Astrocyte (in vitro differentiated cells and primary cell): ENCODE measurements around the gene NFIA. TPM values are rescaled to one million over a fixed set of nuclear protein-coding genes. Genes with fewer than 3 reads are reported as not detected.

ENCODE experiments used
- DNase-seq: peaks from one replicate; pipeline ENCODE4 v3.0.0-alpha.2; 2010; ENCODE audit warnings: low read depth
- FAIRE-seq: peaks from 2 replicates; lab custom pipeline; 2011; peaks lifted over from hg19 to GRCh38; lab: Jason Lieb, UNC
- H2AFZ ChIP-seq: 2 replicates; pipeline ENCODE4 v1.6.0; 2012; ENCODE audit warnings: low read depth, low read length, inconsistent platforms
- H3K27ac ChIP-seq: 2 replicates; pipeline ENCODE4 v1.5.1; 2011; ENCODE audit warnings: low read depth, low read length, inconsistent platforms
- H3K27me3 ChIP-seq: 2 replicates; pipeline ENCODE4 v1.6.0; 2011; ENCODE audit warnings: low read length, inconsistent platforms; ENCODE audit not compliant: insufficient read depth
- H3K36me3 ChIP-seq: 2 replicates; pipeline ENCODE4 v1.5.1; 2011; ENCODE audit warnings: low read length, inconsistent platforms; ENCODE audit not compliant: insufficient read depth
- H3K4me1 ChIP-seq: 2 replicates; pipeline ENCODE4 v1.5.1; 2011; ENCODE audit warnings: low read length, inconsistent platforms; ENCODE audit not compliant: insufficient read depth
- H3K4me2 ChIP-seq: 2 replicates; pipeline ENCODE4 v1.6.0; 2012; ENCODE audit warnings: low read length, inconsistent platforms
- H3K4me3 ChIP-seq: 2 replicates; pipeline ENCODE4 v1.5.1; 2011; ENCODE audit warnings: low read depth, mild to moderate bottlenecking, low read length, inconsistent platforms; ENCODE audit not compliant: insufficient read depth
- H3K79me2 ChIP-seq: 2 replicates; pipeline ENCODE4 v1.6.0; 2012; ENCODE audit warnings: mild to moderate bottlenecking, low read length, inconsistent platforms; ENCODE audit not compliant: insufficient read depth
- H3K9ac ChIP-seq: 2 replicates; pipeline ENCODE4 v1.6.0; 2012; ENCODE audit warnings: mild to moderate bottlenecking, low read length, inconsistent platforms
- H3K9me3 ChIP-seq: 2 replicates; pipeline ENCODE4 v1.5.1; 2012; ENCODE audit warnings: low read depth, mild to moderate bottlenecking, low read length, inconsistent platforms; ENCODE audit not compliant: insufficient read depth
- H4K20me1 ChIP-seq: 2 replicates; pipeline ENCODE4 v1.6.0; 2012; ENCODE audit warnings: low read length, inconsistent platforms; ENCODE audit not compliant: insufficient read depth
- H3K27ac Mint-ChIP-seq: one replicate; pipeline ENCODE4 v1.8.0; 2021; ENCODE audit warnings: mild to moderate bottlenecking, mixed read lengths; ENCODE audit not compliant: unreplicated experiment
- H3K27me3 Mint-ChIP-seq: one replicate; pipeline ENCODE4 v1.8.0; 2021; ENCODE audit warnings: low read depth, mixed read lengths; ENCODE audit not compliant: unreplicated experiment
- H3K36me3 Mint-ChIP-seq: one replicate; pipeline ENCODE4 v1.8.0; 2021; ENCODE audit warnings: low read depth, mixed read lengths; ENCODE audit not compliant: unreplicated experiment
- H3K4me1 Mint-ChIP-seq: one replicate; pipeline ENCODE4 v1.8.0; 2021; ENCODE audit warnings: low read depth, mixed read lengths; ENCODE audit not compliant: unreplicated experiment
- H3K4me3 Mint-ChIP-seq: one replicate; pipeline ENCODE4 v1.8.0; 2021; ENCODE audit warnings: mild to moderate bottlenecking, moderate library complexity, mixed read lengths; ENCODE audit not compliant: unreplicated experiment
- H3K9me3 Mint-ChIP-seq: one replicate; pipeline ENCODE4 v1.8.0; 2021; ENCODE audit warnings: mild to moderate bottlenecking, mixed read lengths; ENCODE audit not compliant: unreplicated experiment
- EZH2 ChIP-seq: IDR thresholded peaks from 2 replicates; pipeline ENCODE4 v1.6.1; 2012; ENCODE audit warnings: mild to moderate bottlenecking, low read length, inconsistent platforms; ENCODE audit not compliant: insufficient read depth
- total RNA-seq: library from RNA; stranded (reverse); gene quantifications from 2 replicates; pipeline ENCODE4 v1.2.1, GENCODE V29; 2021
- TF ChIP-seq, protein P1 (sequence below): IDR thresholded peaks from 2 replicates; pipeline ENCODE4 v1.5.1; 2011; ENCODE audit warnings: low read depth, mild to moderate bottlenecking, inconsistent platforms, low read length, moderate library complexity; ENCODE audit not compliant: insufficient read depth

Gene NFIA
- total RNA-seq, 1 donor from 2014 or later: 4.6 TPM

- Mint-ChIP-seq H3K27ac (no peak overlapping the region), H3K4me1 (peaks cover 6% of the 10 kb centered on the region), H3K9me3 (no peaks in the 10 kb centered on the region), H3K4me3 (peak overlapping the region; percentile 69), H3K27me3 (peaks cover 63% of the 10 kb centered on the region), H3K36me3 (no peaks in the 10 kb centered on the region)
- no peak for FAIRE-seq
- no peaks in the 10 kb centered on the region for H3K79me2 ChIP-seq
- peaks cover 3% of the 10 kb centered on the region for H3K4me1 ChIP-seq
- TF ChIP-seq, protein P1, sequence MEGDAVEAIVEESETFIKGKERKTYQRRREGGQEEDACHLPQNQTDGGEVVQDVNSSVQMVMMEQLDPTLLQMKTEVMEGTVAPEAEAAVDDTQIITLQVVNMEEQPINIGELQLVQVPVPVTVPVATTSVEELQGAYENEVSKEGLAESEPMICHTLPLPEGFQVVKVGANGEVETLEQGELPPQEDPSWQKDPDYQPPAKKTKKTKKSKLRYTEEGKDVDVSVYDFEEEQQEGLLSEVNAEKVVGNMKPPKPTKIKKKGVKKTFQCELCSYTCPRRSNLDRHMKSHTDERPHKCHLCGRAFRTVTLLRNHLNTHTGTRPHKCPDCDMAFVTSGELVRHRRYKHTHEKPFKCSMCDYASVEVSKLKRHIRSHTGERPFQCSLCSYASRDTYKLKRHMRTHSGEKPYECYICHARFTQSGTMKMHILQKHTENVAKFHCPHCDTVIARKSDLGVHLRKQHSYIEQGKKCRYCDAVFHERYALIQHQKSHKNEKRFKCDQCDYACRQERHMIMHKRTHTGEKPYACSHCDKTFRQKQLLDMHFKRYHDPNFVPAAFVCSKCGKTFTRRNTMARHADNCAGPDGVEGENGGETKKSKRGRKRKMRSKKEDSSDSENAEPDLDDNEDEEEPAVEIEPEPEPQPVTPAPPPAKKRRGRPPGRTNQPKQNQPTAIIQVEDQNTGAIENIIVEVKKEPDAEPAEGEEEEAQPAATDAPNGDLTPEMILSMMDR: no peak
- TF ChIP-seq EZH2: no peak
- no peaks in the 10 kb centered on the region for H3K9me3 ChIP-seq
- no peak overlapping the region for H3K4me3 ChIP-seq
- H3K4me2 ChIP-seq: peak overlapping the region; percentile 54
- no peak overlapping the region for H3K9ac ChIP-seq
- no peak for DNase-seq
- H3K36me3 ChIP-seq: no peaks in the 10 kb centered on the region
- no peak overlapping the region for H3K27ac ChIP-seq
- peaks cover 7% of the 10 kb centered on the region for H4K20me1 ChIP-seq
- peak overlapping the region; percentile 53 for H2AFZ ChIP-seq
- peaks cover 57% of the 10 kb centered on the region for H3K27me3 ChIP-seq
Measured at GRCh38 chr1:61053226-61053711, 29.1 kb upstream of the NFIA start.

GRCh38 chr1:61053712-61054600, 28.4 kb upstream of the NFIA start:
- H3K27me3 ChIP-seq: peaks cover 57% of the 10 kb centered on the region
- H3K4me1 Mint-ChIP-seq: peaks cover 6% of the 10 kb centered on the region

More at GRCh38 chr1:61053712-61054600, 28.4 kb upstream of the NFIA start:
- Mint-ChIP-seq H3K27ac (no peak overlapping the region), H3K36me3 (no peaks in the 10 kb centered on the region), H3K27me3 (peaks cover 63% of the 10 kb centered on the region), H3K9me3 (no peaks in the 10 kb centered on the region), H3K4me3 (peak overlapping the region; percentile 69)
- no peak overlapping the region for H3K9ac ChIP-seq
- H3K36me3 ChIP-seq: no peaks in the 10 kb centered on the region
- peaks cover 7% of the 10 kb centered on the region for H4K20me1 ChIP-seq
- H3K79me2 ChIP-seq: no peaks in the 10 kb centered on the region
- TF ChIP-seq, protein P1: no peak
- TF ChIP-seq EZH2: peak; percentile 51
- no peak for FAIRE-seq
- no peak overlapping the region for H3K27ac ChIP-seq
- no peak for DNase-seq
- no peak overlapping the region for H3K4me3 ChIP-seq
- H3K4me1 ChIP-seq: peaks cover 3% of the 10 kb centered on the region
- H3K4me2 ChIP-seq: peak overlapping the region; percentile 54
- no peaks in the 10 kb centered on the region for H3K9me3 ChIP-seq
- peak overlapping the region; percentile 53 for H2AFZ ChIP-seq
